Measurements from ENCODE around the gene C6orf15.

DNA sequence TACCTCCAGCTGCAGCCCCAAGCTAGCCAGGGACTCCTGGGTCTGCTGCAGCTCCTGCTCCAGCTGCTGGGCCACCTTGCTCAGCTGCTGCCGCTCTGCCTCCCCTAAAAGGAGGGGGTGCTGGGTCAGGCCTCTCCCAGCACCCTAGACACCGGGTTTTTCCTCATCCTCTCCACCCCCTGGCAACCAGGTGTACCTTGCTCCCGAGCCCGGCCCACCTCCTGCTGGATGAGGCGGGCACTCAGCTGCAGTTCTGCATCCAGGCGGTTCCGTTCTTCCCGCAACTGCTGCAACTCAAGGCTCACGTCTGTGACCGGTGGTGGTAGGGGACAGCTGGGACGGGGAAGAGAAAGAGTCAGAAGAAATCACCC, 32.6 kb upstream of the C6orf15 start:
- no peak for TF ChIP-seq EZH2 (IDR thresholded peaks at IDR 0.05; ENCODE audit: low read depth, low read length, severe bottlenecking)
- TF ChIP-seq HDAC2 (IDR thresholded peaks at IDR 0.05; ENCODE audit: borderline replicate concordance in 1 of 2, low read depth in 2 of 2, low read length in 2 of 2) = no peak
- TF ChIP-seq SUZ12 (IDR thresholded peaks at IDR 0.05; ENCODE audit: low read length) = no peak
- no peak for TF ChIP-seq MAFK (IDR thresholded peaks at IDR 0.05; ENCODE audit: low read depth, low read length)
- TF ChIP-seq, protein P1, sequence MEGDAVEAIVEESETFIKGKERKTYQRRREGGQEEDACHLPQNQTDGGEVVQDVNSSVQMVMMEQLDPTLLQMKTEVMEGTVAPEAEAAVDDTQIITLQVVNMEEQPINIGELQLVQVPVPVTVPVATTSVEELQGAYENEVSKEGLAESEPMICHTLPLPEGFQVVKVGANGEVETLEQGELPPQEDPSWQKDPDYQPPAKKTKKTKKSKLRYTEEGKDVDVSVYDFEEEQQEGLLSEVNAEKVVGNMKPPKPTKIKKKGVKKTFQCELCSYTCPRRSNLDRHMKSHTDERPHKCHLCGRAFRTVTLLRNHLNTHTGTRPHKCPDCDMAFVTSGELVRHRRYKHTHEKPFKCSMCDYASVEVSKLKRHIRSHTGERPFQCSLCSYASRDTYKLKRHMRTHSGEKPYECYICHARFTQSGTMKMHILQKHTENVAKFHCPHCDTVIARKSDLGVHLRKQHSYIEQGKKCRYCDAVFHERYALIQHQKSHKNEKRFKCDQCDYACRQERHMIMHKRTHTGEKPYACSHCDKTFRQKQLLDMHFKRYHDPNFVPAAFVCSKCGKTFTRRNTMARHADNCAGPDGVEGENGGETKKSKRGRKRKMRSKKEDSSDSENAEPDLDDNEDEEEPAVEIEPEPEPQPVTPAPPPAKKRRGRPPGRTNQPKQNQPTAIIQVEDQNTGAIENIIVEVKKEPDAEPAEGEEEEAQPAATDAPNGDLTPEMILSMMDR (IDR thresholded peaks at IDR 0.05; ENCODE audit: control extremely low read depth in 1 of 3, insufficient read depth in 1 of 3, low read depth in 1 of 3, low read length in 3 of 3) = no peak
- TF ChIP-seq POLR2A (IDR thresholded peaks at IDR 0.05; ENCODE audit: control extremely low read depth in 1 of 2, low read depth in 2 of 2, low read length in 2 of 2) = no peak

All from H1 (cell line).